Measurements from ENCODE around the gene FDXR. TPM values are rescaled to one million over a fixed set of nuclear protein-coding genes. Genes with fewer than 3 reads are reported as not detected.

Gene FDXR
- total RNA-seq, 4 donors from 2014 or later = 2.1 to 6.0 (median 3.2) TPM

DNA sequence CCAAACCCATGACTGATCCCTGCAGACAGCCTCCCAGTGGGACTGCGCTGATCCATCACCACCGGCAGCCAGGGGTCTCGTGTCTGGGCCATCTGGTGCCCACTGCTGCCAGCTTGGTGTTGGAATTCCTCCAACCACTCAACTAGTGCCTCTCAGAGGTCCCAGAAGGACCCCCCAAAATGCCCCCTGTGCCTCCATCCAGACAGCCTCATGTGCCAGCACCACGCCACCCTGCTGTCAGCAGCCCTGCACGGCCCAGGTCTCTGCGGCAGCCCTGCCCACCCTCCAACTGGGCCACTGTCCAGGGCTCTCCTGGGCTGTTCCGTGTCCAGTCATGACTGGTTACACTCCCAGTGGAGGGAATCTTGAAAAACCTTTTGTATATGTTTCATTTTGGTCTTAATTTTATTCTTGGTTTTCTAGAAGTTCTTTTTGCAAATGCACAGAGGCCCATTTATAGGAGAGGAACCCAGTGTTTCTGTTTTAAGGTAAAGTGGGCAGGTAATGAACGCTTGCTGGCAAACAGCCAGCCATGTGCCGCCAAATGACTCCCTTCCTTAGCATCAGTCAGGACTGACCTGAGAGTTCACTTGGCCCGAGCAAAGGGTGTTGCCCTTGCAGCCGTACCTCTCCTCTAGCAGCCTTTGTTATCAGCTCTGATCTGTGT, 47.7 kb downstream of the FDXR start:
- Histone ChIP-seq H3K9me3 (no peaks in the 10 kb centered on the region), H3K27ac (no peak overlapping the region), H3K4me3 (no peak overlapping the region), H3K27me3 (no peaks in the 10 kb centered on the region), H3K36me3 (peaks cover 0 to 7% of the 10 kb centered on the region in 2 donors), H3K4me1 (no peaks in the 10 kb centered on the region)
- ATAC-seq (no peak), DNase-seq (no peak)
- intact Hi-C loops (cut with DNase I; ENCODE audit: low total_unique reads) = no loop called here
- no peak for TF ChIP-seq POLR2A (IDR thresholded peaks at IDR 0.05)
- TF ChIP-seq, protein P1, sequence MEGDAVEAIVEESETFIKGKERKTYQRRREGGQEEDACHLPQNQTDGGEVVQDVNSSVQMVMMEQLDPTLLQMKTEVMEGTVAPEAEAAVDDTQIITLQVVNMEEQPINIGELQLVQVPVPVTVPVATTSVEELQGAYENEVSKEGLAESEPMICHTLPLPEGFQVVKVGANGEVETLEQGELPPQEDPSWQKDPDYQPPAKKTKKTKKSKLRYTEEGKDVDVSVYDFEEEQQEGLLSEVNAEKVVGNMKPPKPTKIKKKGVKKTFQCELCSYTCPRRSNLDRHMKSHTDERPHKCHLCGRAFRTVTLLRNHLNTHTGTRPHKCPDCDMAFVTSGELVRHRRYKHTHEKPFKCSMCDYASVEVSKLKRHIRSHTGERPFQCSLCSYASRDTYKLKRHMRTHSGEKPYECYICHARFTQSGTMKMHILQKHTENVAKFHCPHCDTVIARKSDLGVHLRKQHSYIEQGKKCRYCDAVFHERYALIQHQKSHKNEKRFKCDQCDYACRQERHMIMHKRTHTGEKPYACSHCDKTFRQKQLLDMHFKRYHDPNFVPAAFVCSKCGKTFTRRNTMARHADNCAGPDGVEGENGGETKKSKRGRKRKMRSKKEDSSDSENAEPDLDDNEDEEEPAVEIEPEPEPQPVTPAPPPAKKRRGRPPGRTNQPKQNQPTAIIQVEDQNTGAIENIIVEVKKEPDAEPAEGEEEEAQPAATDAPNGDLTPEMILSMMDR (IDR thresholded peaks at IDR 0.05 in 4 of 5, conservative IDR thresholded peaks at IDR 0.05 in 1 of 5) = no peak
- in situ Hi-C loops (cut with MboI; ENCODE audit: low sequenced_read_pairs in 4 of 4) = no loop called here

DNA sequence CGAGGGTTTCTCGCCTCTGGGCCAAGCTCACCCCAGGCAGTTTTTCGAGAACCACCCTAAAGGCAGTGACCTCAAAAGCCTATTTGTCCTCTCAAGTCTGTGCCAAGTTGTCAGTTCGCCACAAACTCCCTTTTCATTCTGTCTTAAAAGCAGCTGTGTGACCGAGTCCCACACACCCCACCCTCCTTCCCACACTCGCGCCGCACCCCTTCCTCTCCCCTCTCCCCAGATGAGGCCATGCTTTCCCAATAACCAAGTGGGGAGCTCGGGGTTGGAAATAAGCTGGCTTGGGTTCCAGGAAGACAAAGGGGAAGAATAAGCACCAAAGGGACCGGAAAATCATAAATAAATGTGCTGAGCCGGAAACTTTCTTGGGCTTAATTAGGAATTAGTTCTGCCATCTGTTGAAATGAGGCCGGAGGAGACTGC, 49.8 kb downstream of the FDXR start:
- peak in 1 of 2 donors; percentile 6 for ATAC-seq
- TF ChIP-seq POLR2A (IDR thresholded peaks at IDR 0.05) = no peak
- TF ChIP-seq, protein P1 (IDR thresholded peaks at IDR 0.05 in 4 of 5, conservative IDR thresholded peaks at IDR 0.05 in 1 of 5) = no peak
- peak in 1 of 2 donors; percentile 22 for DNase-seq
- Histone ChIP-seq H3K4me3 (no peak overlapping the region), H3K4me1 (no peaks in the 10 kb centered on the region), H3K36me3 (peaks cover 0 to 12% of the 10 kb centered on the region in 2 donors), H3K27me3 (no peaks in the 10 kb centered on the region), H3K27ac (no peak overlapping the region), H3K9me3 (no peaks in the 10 kb centered on the region)
- intact Hi-C loops (cut with DNase I; ENCODE audit: low total_unique reads) = no loop called here
- in situ Hi-C loops (cut with MboI; ENCODE audit: low sequenced_read_pairs in 4 of 4) = no loop called here

DNA sequence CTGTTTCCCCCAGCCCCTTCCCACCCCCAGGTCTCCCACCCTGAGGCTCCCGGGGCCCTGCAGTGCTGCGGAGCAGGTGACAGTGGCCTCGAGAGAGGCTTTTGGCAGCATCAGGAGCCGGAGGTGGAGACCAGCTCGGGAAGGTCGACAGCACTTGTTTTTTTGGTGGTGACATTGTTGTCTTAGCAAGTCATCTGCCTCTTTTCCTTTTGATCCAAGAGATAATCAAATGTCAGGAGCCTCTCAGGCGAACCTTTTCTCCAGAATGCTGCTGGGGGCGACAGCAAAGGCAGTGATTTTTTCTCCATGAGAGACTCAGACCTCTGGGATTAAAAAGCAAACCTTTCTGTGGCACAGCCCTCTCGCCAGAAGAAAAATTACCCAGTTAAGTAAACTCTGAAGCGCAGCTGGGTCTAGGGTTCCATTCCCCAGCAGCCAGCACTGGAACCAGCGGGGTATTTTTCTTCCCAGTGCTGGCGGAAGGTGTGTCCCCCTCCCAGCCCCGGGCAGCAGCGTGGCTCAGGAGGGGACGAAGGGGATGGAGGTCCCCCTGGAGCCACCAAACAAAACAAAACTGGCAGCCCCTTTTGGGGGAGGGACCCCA, 50.4 kb downstream of the FDXR start:
- DNase-seq = no peak
- no peak for ATAC-seq
- Histone ChIP-seq H3K36me3 (peaks cover 0 to 12% of the 10 kb centered on the region in 2 donors), H3K4me3 (no peak overlapping the region), H3K27me3 (no peaks in the 10 kb centered on the region), H3K27ac (no peak overlapping the region), H3K4me1 (no peaks in the 10 kb centered on the region), H3K9me3 (no peaks in the 10 kb centered on the region)
- TF ChIP-seq, protein P1 (IDR thresholded peaks at IDR 0.05 in 4 of 5, conservative IDR thresholded peaks at IDR 0.05 in 1 of 5) = no peak
- no peak for TF ChIP-seq POLR2A (IDR thresholded peaks at IDR 0.05)
- intact Hi-C loops (cut with DNase I; ENCODE audit: low total_unique reads) (no loop called here), in situ Hi-C loops (cut with MboI; ENCODE audit: low sequenced_read_pairs in 4 of 4) (no loop called here)

DNA sequence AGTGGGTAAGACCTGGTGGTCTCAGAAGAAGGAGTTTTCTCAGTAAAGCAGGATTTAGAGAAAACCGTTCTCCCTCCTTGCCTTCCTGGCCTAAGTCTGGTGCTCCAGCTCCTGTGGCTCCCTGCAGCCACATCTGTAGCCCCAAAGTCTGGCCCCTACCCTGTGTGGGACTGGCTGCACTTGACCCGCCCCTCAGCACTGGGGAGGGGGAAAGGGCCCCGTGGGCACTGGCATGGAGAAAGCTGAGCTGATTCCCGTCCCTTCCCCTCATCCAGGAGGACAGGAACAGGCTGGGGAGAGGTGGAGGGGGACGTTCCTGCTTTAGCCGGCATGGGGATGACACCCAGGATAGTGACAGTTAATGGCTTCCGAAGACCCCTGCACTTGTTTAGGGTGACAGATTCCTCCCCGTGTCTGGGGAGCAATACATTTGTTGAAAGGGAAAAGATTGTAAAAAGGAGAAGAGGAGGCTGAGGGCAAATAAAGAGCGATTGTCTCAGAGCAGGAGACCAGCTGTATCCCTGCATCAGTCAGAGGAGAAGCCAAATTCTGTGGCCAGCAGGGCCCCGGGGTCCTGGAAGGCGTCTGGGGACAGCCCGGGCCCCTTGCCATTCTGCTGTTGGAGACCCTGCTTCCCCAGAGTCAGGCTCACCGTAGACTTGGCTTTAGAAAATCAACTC, 51.0 kb downstream of the FDXR start:
- Histone ChIP-seq H3K4me1 (no peaks in the 10 kb centered on the region), H3K4me3 (no peak overlapping the region), H3K9me3 (no peaks in the 10 kb centered on the region), H3K27me3 (no peaks in the 10 kb centered on the region), H3K36me3 (peaks cover 0 to 12% of the 10 kb centered on the region in 2 donors), H3K27ac (no peak overlapping the region)
- TF ChIP-seq, protein P1 (IDR thresholded peaks at IDR 0.05 in 4 of 5, conservative IDR thresholded peaks at IDR 0.05 in 1 of 5) = no peak
- no peak for TF ChIP-seq POLR2A (IDR thresholded peaks at IDR 0.05)
- DNase-seq (no peak), ATAC-seq (no peak)
- intact Hi-C loops (cut with DNase I; ENCODE audit: low total_unique reads) = no loop called here
- in situ Hi-C loops (cut with MboI; ENCODE audit: low sequenced_read_pairs in 4 of 4) = no loop called here

Measured in gastrocnemius medialis (tissue), 4 donors.